K562 (cell line): ENCODE results near the gene KRT39. TPM values are rescaled to one million over a fixed set of nuclear protein-coding genes. Genes with fewer than 3 reads are reported as not detected.

Source experiments
- ATAC-seq: fragments of 200-7000 bp; cut with Tn5 transposase; 3 replicates; pipeline ENCODE4 v1.9.1; 2020; ENCODE audit warnings: moderate library complexity
- BruUV-seq: library from RNA; stranded (reverse); fragments of 400-500 nt; replicated peaks from 2 replicates; lab custom pipeline; 2021; lab: Mats Ljungman, UMichigan
- CTCF ChIA-PET: fragments of 300-600 bp; formaldehyde crosslinking; extraction: SDS; loops from one replicate; lab custom pipeline; 2021; ENCODE audit warnings: low intra/inter-chr PET ratio; lab: Yijun Ruan, JAX
- POLR2A ChIA-PET: fragments of 300-600, 350-650 bp; sonication (Branson Sonifier 250); formaldehyde crosslinking; extraction: SDS; loops from one replicate; lab custom pipeline; 2021; ENCODE audit warnings: antibody characterized with exemption, inconsistent platforms; lab: Yijun Ruan, JAX
- DNase-seq, 4 experiments: peaks; one replicate each; pipeline versions ENCODE4 v3.0.0 to v3.0.0-alpha.2; 2011 to 2018; ENCODE audit warnings: low spot score in 3 of 4, mixed read lengths in 3 of 4; ENCODE audit errors: extremely low read depth in 1 of 4
- FAIRE-seq: peaks from 2 replicates; lab custom pipeline; 2011; peaks lifted over from hg19 to GRCh38; lab: Jason Lieb, UNC
- H2AFZ ChIP-seq: 2 replicates; pipeline ENCODE4 v1.6.0; 2011; ENCODE audit warnings: low read depth, low read length, control low read depth, inconsistent platforms
- H3K27ac ChIP-seq: fragments of 200-600 bp; 3 replicates; pipeline ENCODE4 v1.8.0; 2011; ENCODE audit warnings: low read depth, mild to moderate bottlenecking, control low read depth, inconsistent platforms, low read length, moderate library complexity, mixed read lengths; ENCODE audit errors: extremely low read depth
- H3K27me3 ChIP-seq, 2 experiments: fragments of 300-600 bp in 1 of 2; 2 replicates in 1 of 2; 3 replicates in 1 of 2; pipeline versions ENCODE4 v1.6.0 to v1.8.0; 2011; ENCODE audit warnings: inconsistent platforms in 2 of 2, low read length in 2 of 2, mild to moderate bottlenecking in 1 of 2, mixed read lengths in 1 of 2, moderate library complexity in 1 of 2; ENCODE audit not compliant: control insufficient read depth in 2 of 2, insufficient read depth in 2 of 2
- H3K36me3 ChIP-seq: fragments of 300-600 bp; 3 replicates; pipeline ENCODE4 v1.8.0; 2011; ENCODE audit warnings: mild to moderate bottlenecking, low read length, inconsistent platforms; ENCODE audit not compliant: control insufficient read depth, insufficient read depth
- H3K4me1 ChIP-seq, 2 experiments: fragments of 200-600 bp in 1 of 2; replicated peaks in 1 of 2; 2 replicates in 1 of 2; 3 replicates in 1 of 2; pipeline versions ENCODE4 v1.5.1 to v1.8.0; 2011; ENCODE audit warnings: inconsistent platforms in 2 of 2, low read length in 2 of 2, mild to moderate bottlenecking in 1 of 2, mixed read lengths in 1 of 2, moderate library complexity in 1 of 2; ENCODE audit not compliant: control insufficient read depth in 2 of 2, insufficient read depth in 2 of 2
- H3K4me2 ChIP-seq: 2 replicates; pipeline ENCODE4 v1.6.1; 2011; ENCODE audit warnings: low read length, control low read depth, inconsistent platforms, mixed read lengths; ENCODE audit not compliant: insufficient read depth
- H3K4me3 ChIP-seq: fragments of 200-600 bp; sonication (generic), shearing (Covaris generic); 2 replicates; pipeline ENCODE4 v1.5.1; 2016; ENCODE audit warnings: control low read depth, inconsistent platforms
- H3K79me2 ChIP-seq: fragments of 200-600 bp; 3 replicates; pipeline ENCODE4 v1.8.0; 2011; ENCODE audit warnings: low read length, inconsistent platforms; ENCODE audit not compliant: control insufficient read depth, insufficient read depth
- H3K9ac ChIP-seq, 2 experiments: 2 replicates each; pipeline versions ENCODE4 v1.6.0 to v1.6.1; 2011; ENCODE audit warnings: low read depth in 2 of 2, low read length in 2 of 2, control low read depth in 1 of 2, inconsistent platforms in 1 of 2, mild to moderate bottlenecking in 1 of 2, mixed read lengths in 1 of 2; ENCODE audit not compliant: insufficient read depth in 1 of 2
- H3K9me1 ChIP-seq: one replicate; pipeline ENCODE4 v1.6.0; 2011; ENCODE audit warnings: inconsistent platforms, mild to moderate bottlenecking, low read length, moderate library complexity; ENCODE audit not compliant: control insufficient read depth, insufficient read depth
- H3K9me3 ChIP-seq: replicated peaks from 2 replicates; pipeline ENCODE4 v1.5.1; 2011; ENCODE audit warnings: low read depth, low read length, inconsistent platforms; ENCODE audit not compliant: control insufficient read depth, insufficient read depth
- H4K20me1 ChIP-seq: replicated peaks from 2 replicates; pipeline ENCODE4 v1.6.1; 2011; ENCODE audit warnings: low read length, inconsistent platforms, mixed read lengths; ENCODE audit not compliant: control insufficient read depth, insufficient read depth
- CBFA2T3 ChIP-seq: fragments of 450-650 bp; IDR thresholded peaks from 2 replicates; pipeline ENCODE4 v1.6.1; 2017
- DNMT1 ChIP-seq: fragments of 450-650 bp; IDR thresholded peaks from 2 replicates; pipeline ENCODE4 v1.6.1; 2016; ENCODE audit warnings: antibody characterized with exemption, mild to moderate bottlenecking
- FOXK2 ChIP-seq, 2 experiments: fragments of 450-650 bp; IDR thresholded peaks in 1 of 2; conservative IDR thresholded peaks in 1 of 2; 2 replicates each; pipeline ENCODE4 v1.6.1; 2016; ENCODE audit warnings: low read depth in 2 of 2, mild to moderate bottlenecking in 1 of 2
- NFE2 ChIP-seq: IDR thresholded peaks from 2 replicates; pipeline ENCODE4 v1.6.1; 2014; ENCODE audit warnings: antibody characterized with exemption, low read depth
- POLR2AphosphoS5 ChIP-seq: IDR thresholded peaks from 2 replicates; pipeline ENCODE4 v1.6.1; 2011; ENCODE audit warnings: mild to moderate bottlenecking, low read depth, low read length, moderate library complexity; ENCODE audit not compliant: control insufficient read depth, insufficient read depth
- SIN3A ChIP-seq, 2 experiments: fragments of 150-350 bp in 1 of 2; IDR thresholded peaks; 2 replicates each; pipeline ENCODE4 v1.6.1; 2011 to 2016; ENCODE audit warnings: borderline replicate concordance in 2 of 2, low read depth in 2 of 2, low read length in 2 of 2, mild to moderate bottlenecking in 2 of 2, moderate library complexity in 2 of 2; ENCODE audit not compliant: control insufficient read depth in 1 of 2
- in situ Hi-C: fragments of 300-500 bp; cut with MboI; formaldehyde crosslinking; loops from 4 replicates; pipeline ENCODE4 v1.15.0; 2018; ENCODE audit warnings: inconsistent platforms, mixed read lengths
- intact Hi-C: fragments of 100-400 bp; cut with micrococcal nuclease; formaldehyde crosslinking; loops from 2 replicates; pipeline ENCODE4 v1.14.2; 2022
- polyA plus RNA-seq, 8 experiments: library from polyadenylated mRNA; depleted of rRNA in 4 of 8; stranded (reverse) in 5 of 8; unstranded in 3 of 8; fragments of >200 nt; fragmentation: Nextera tagmentation in 2 of 8; fragmentation: Illumina TruSeq in 1 of 8; extraction: Ambion mirVana in 2 of 8; extraction: Trizol in 1 of 8; gene quantifications; 2 replicates each; pipeline versions ENCODE4 v1.2.1 to v1.2.3, GENCODE V29; 2011 to 2014; ENCODE audit warnings: inconsistent platforms in 1 of 8, missing spikeins in 1 of 8
- total RNA-seq, 7 experiments: library from RNA; depleted of rRNA in 6 of 7; stranded (reverse); fragments of >200 nt in 6 of 7; fragmentation: Illumina TruSeq in 2 of 7; extraction: Trizol in 2 of 7; gene quantifications; 2 replicates each; pipeline versions ENCODE4 v1.2.1 to v1.2.3, GENCODE V29; 2011 to 2021; ENCODE audit warnings: low replicate concordance in 1 of 7
- TF ChIP-seq, protein P1 (sequence below): IDR thresholded peaks from 2 replicates; pipeline ENCODE4 v1.6.1; 2014; ENCODE audit warnings: antibody characterized with exemption
- TF ChIP-seq, protein P2 (sequence below): fragments of 250-450 bp; sonication (Bioruptor Pico); IDR thresholded peaks from 2 replicates; pipeline ENCODE4 v1.5.0; 2021; ENCODE audit warnings: mild to moderate bottlenecking, borderline replicate concordance
- TF ChIP-seq, protein P3 (sequence below): fragments of 250-450 bp; sonication (Bioruptor Pico); IDR thresholded peaks from 2 replicates; pipeline ENCODE4 v1.4.0; 2020

The KRT39 gene
- total and polyA plus RNA-seq, 9 of the 15 experiments (the other 6 are each of a cell fraction or from before 2014, with no cell fraction given) = not detected

DNA sequence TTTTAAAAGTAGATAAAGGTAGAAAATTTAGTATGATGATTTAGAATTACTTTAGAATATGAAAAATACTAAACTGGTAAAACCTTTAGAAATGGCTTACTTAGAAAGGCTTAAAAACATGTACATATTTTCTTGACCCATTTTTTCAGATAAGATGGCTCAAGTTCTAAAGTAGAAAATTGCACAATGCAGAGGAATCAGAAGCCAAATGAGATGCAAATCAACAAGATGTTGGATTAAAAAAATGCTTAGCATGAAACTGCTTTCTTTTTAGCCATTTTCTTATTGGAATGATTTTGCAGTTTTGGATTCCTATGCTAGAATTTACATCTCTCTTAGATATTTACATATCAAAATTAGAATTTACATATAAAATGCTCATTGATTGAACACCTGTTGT is 43.7 kb upstream of the KRT39 start:
- no peak for FAIRE-seq
- Histone ChIP-seq H4K20me1 (no peaks in the 10 kb centered on the region), H3K4me2 (no peak overlapping the region), H3K9me3 (no peaks in the 10 kb centered on the region), H3K9ac (no peak overlapping the region), H3K27me3 (peaks cover 0 to 6% of the 10 kb centered on the region in 2 experiments; a peak in 3 of 5 replicates), H3K36me3 (no peaks in the 10 kb centered on the region), H3K27ac (no peak overlapping the region), H3K9me1 (no peaks in the 10 kb centered on the region), H2AFZ (no peak overlapping the region), H3K4me1 (no peaks in the 10 kb centered on the region), H3K4me3 (no peak overlapping the region), H3K79me2 (no peaks in the 10 kb centered on the region)
- no peak for DNase-seq
- no peak for TF ChIP-seq CBFA2T3
- TF ChIP-seq, protein P1, sequence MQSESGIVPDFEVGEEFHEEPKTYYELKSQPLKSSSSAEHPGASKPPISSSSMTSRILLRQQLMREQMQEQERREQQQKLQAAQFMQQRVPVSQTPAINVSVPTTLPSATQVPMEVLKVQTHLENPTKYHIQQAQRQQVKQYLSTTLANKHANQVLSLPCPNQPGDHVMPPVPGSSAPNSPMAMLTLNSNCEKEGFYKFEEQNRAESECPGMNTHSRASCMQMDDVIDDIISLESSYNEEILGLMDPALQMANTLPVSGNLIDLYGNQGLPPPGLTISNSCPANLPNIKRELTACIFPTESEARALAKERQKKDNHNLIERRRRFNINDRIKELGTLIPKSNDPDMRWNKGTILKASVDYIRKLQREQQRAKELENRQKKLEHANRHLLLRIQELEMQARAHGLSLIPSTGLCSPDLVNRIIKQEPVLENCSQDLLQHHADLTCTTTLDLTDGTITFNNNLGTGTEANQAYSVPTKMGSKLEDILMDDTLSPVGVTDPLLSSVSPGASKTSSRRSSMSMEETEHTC = no peak
- TF ChIP-seq POLR2AphosphoS5 = no peak
- TF ChIP-seq FOXK2 (conservative IDR thresholded peaks at IDR 0.05 in 1 of 2, IDR thresholded peaks at IDR 0.05 in 1 of 2; ENCODE audit: low read depth in 2 of 2) = no peak
- TF ChIP-seq NFE2 = no peak
- TF ChIP-seq, protein P2, sequence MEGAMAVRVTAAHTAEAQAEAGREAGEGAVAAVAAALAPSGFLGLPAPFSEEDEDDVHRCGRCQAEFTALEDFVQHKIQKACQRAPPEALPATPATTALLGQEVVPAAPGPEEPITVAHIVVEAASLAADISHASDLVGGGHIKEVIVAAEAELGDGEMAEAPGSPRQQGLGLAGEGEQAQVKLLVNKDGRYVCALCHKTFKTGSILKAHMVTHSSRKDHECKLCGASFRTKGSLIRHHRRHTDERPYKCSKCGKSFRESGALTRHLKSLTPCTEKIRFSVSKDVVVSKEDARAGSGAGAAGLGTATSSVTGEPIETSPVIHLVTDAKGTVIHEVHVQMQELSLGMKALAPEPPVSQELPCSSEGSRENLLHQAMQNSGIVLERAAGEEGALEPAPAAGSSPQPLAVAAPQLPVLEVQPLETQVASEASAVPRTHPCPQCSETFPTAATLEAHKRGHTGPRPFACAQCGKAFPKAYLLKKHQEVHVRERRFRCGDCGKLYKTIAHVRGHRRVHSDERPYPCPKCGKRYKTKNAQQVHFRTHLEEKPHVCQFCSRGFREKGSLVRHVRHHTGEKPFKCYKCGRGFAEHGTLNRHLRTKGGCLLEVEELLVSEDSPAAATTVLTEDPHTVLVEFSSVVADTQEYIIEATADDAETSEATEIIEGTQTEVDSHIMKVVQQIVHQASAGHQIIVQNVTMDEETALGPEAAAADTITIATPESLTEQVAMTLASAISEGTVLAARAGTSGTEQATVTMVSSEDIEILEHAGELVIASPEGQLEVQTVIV (CRISPR knock-in tag) = no peak
- no peak for TF ChIP-seq SIN3A (IDR thresholded peaks at IDR 0.05; ENCODE audit: borderline replicate concordance in 2 of 2, control insufficient read depth in 1 of 2, low read depth in 2 of 2, low read length in 2 of 2)
- TF ChIP-seq, protein P3, sequence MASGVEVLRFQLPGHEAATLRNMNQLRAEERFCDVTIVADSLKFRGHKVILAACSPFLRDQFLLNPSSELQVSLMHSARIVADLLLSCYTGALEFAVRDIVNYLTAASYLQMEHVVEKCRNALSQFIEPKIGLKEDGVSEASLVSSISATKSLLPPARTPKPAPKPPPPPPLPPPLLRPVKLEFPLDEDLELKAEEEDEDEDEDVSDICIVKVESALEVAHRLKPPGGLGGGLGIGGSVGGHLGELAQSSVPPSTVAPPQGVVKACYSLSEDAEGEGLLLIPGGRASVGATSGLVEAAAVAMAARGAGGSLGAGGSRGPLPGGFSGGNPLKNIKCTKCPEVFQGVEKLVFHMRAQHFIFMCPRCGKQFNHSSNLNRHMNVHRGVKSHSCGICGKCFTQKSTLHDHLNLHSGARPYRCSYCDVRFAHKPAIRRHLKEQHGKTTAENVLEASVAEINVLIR (CRISPR knock-in tag) = no peak
- no peak for TF ChIP-seq DNMT1
- no peak for ATAC-seq
- BruUV-seq = no TSS peak
- ChIA-PET CTCF (no interaction called here), POLR2A (no interaction called here)
- in situ Hi-C loops = no loop called here
- intact Hi-C loops = no loop called here
